IPS DF 6.9 (cell line): ENCODE results near the gene MEX3C.

Source experiments
- DNase-seq: peaks from one replicate; pipeline ENCODE4 v3.0.0-alpha.2; 2013; ENCODE audit warnings: low read depth, low spot score
- H3K27ac ChIP-seq: one replicate; pipeline ENCODE4 v1.5.1; 2013; ENCODE audit warnings: low read length, control low read depth
- H3K27me3 ChIP-seq: 2 replicates; pipeline ENCODE4 v1.6.1; 2013; ENCODE audit warnings: mild to moderate bottlenecking, low read length; ENCODE audit not compliant: control insufficient read depth, insufficient read depth
- H3K36me3 ChIP-seq: 2 replicates; pipeline ENCODE4 v1.6.1; 2013; ENCODE audit warnings: low read length; ENCODE audit not compliant: control insufficient read depth, insufficient read depth
- H3K4me1 ChIP-seq: 2 replicates; pipeline ENCODE4 v1.6.1; 2013; ENCODE audit warnings: low read length; ENCODE audit not compliant: control insufficient read depth, insufficient read depth
- H3K4me3 ChIP-seq: 2 replicates; pipeline ENCODE4 v1.5.1; 2013; ENCODE audit warnings: mild to moderate bottlenecking, low read length
- H3K9me3 ChIP-seq: 2 replicates; pipeline ENCODE4 v1.6.1; 2013; ENCODE audit warnings: low read length, inconsistent platforms; ENCODE audit not compliant: control insufficient read depth, insufficient read depth
- WGBS: extraction: QIAGEN DNeasy Blood & Tissue Kit; methylation state at CpG from one replicate; pipeline ENCODE4 v1.1.7; 2013; ENCODE audit warnings: mixed read lengths, missing lambda C conversion rate; ENCODE audit not compliant: insufficient read length, insufficient coverage; 5-methylcytosine and 5-hydroxymethylcytosine counted together

The MEX3C gene

DNA sequence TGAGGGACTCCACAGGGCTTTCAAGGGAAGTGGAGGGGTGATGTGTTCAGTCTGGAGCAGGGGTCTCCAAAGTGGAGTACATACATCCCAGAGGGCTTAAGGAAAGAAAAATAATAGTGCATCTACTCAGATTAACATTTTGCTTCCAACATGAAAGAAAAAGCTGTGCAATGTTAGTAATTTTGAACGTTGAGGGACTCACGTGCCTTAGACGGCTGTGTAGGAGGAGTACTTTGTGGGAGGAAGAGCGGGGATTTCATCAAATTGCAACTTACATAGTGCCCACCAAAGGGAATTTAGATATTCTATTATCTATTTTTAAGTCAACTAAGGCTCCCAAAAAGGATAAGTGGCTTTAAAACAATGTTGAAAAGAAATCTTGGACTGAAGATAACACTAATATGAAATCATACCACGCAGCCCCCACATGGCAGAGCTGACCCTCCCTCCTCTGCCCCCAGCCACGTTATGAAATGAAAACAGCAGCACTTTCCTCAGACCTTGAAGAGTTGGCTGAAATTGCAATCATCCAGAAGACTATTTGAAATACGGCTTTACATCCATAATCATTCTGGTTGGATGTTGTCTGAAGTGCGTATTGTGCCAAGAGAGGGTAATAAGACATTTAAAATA, 42.9 kb downstream of the MEX3C start:
- H3K27ac ChIP-seq = no peak overlapping the region
- H3K4me3 ChIP-seq = no peak overlapping the region
- H3K4me1 ChIP-seq = peaks cover 1% of the 10 kb centered on the region; the same call in 1 of the 2 replicates
- no peaks in the 10 kb centered on the region for H3K36me3 ChIP-seq
- H3K27me3 ChIP-seq = no peaks in the 10 kb centered on the region
- DNase-seq = no peak
- H3K9me3 ChIP-seq = no peaks in the 10 kb centered on the region
- WGBS = no CpG with 5 or more reads among the region's 8 CpGs

DNA sequence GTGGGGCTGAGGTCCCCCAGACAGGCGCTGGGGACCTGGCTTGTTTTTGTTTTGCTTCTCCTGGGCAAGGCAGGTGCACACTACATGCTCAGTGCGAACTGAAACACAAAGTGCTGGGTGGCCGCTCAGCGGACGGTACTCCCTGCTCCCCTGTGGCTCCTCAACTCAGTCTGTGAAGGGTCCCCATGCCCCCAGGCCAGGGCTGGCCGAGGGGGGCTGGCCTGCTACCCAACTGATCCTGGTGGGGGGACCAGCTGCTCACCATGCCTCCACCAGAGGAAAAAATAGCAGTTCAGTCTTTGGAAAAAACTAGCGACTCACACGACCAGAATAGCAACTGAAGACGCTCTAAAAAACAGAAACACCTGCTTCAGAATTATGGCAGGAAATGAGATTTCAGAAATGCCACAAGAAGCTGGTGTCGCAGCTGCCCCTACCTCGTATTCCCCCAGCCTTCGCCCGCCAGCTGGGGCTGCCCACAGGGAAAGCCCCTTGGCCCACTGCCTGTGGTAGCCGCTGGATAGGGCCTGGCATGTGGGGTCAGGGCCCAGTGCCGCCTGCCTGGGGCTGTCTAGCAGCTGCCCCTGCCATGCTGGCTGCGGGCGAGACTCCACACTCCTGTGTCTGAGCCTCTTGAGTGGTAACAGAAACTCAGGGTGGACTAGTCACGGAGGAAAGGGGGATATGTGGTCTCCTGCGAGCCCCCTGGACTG, 43.7 kb downstream of the MEX3C start:
- no peaks in the 10 kb centered on the region for H3K36me3 ChIP-seq
- H3K4me3 ChIP-seq = no peak overlapping the region
- no CpG with 5 or more reads among the region's 19 CpGs for WGBS
- no peaks in the 10 kb centered on the region for H3K27me3 ChIP-seq
- DNase-seq = no peak
- no peak overlapping the region for H3K27ac ChIP-seq
- H3K9me3 ChIP-seq = no peaks in the 10 kb centered on the region
- peaks cover 1% of the 10 kb centered on the region; the same call in 1 of the 2 replicates for H3K4me1 ChIP-seq

DNA sequence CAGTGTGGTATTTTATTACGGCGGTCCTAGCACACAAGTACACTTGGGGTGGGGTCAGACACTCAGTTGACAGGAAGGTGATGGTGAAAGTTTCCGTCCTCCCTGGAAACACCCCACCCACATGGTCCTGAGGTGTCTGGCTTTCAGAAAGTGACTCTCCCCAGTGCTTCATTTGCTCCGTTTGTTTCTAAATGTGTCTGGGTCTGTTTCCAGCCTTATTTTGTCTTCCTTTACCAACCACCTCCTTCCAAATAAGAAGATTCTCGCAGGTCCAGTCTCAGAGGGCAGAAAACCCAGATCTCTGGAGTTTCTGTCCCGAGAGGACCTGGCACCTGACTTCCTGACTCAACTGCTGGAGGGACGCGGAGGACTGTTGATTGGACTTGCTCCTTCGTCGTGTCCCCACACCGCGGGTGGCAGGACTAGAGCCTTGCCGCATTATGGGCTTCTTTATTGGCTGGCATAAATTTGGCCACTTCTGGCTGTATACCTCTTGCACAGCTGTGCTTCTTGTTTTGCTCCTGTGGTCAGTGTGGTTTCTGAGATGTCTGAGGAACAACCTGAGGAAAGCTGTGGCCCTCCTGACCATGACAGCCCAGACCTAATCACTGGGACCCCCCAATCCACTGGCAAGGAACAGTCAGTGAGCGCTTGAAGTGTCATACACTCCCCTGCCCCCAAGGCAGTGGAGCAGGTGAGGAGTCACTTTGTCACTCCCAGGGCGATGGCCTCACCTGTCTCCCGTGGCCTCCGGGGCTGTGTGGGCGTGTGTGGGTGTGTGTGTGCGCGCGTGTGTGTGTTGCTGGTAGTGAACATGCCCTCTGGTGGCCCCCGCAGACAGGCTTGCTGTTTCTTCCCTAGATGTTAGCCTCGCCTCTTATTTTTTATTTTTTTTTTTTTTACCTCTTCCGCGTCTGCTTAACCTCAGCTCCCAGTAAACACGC, 45.6 kb downstream of the MEX3C start:
- Histone ChIP-seq H3K4me3 (no peak overlapping the region), H3K9me3 (no peaks in the 10 kb centered on the region), H3K4me1 (peaks cover 1% of the 10 kb centered on the region; the same call in 1 of the 2 replicates), H3K27me3 (no peaks in the 10 kb centered on the region), H3K36me3 (no peaks in the 10 kb centered on the region), H3K27ac (no peak overlapping the region)
- no CpG with 5 or more reads among the region's 26 CpGs for WGBS
- DNase-seq = no peak

DNA sequence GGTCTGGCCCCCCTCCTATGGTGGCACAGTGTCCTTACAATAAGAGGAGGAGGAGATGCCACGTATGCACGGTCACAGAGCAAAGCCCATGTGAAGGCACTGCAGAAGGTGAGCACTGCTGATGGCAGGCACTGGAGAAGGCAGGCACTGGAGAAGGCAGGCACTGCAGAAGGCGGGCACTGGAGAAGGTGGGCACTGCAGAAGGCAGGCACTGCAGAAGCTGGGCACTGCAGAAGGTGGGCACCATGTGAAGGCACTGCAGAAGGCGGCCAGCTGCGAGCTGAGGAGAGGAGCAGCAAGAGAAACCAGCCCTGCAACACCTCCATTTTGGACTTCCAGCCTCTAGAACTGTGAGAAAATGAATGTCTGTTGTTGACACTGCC, 46.3 kb downstream of the MEX3C start:
- Histone ChIP-seq H3K4me3 (no peak overlapping the region), H3K27me3 (no peaks in the 10 kb centered on the region), H3K4me1 (peaks cover 1% of the 10 kb centered on the region; the same call in 1 of the 2 replicates), H3K36me3 (no peaks in the 10 kb centered on the region), H3K9me3 (no peaks in the 10 kb centered on the region), H3K27ac (no peak overlapping the region)
- WGBS = no CpG with 5 or more reads among the region's 5 CpGs
- DNase-seq = no peak

DNA sequence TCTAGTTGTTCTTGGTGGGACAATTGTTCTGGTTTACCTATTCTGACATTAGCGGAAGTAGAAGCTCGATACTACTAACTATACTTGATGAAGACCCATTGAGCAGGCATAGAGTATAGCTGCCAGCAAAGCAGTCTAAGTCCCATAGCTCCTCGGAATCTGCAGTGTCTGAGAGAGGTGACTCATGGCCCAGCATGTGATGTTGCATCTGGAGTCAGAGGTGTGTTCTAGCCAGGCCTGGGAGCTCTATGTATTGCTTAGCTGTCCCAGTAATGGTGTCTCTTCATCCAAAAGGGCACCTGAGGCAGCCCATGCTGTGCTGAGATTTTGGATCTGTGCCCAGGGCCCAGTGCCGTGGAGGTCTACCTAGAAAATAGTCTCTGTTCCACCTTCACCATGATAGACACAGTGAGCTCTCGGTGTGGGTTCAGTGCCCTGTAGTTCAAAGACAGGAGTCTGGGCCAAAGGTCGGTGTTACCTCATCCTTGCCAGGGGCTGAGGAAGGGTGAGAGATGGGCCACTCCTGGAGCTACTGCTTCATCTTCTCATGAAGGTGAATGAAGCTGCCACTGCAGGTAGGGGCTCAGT, 47.3 kb downstream of the MEX3C start:
- no peaks in the 10 kb centered on the region for H3K36me3 ChIP-seq
- no CpG with 5 or more reads among the region's 6 CpGs for WGBS
- no peak overlapping the region for H3K4me3 ChIP-seq
- H3K27ac ChIP-seq = no peak overlapping the region
- no peaks in the 10 kb centered on the region for H3K27me3 ChIP-seq
- no peak for DNase-seq
- H3K4me1 ChIP-seq = peaks cover 1% of the 10 kb centered on the region; the same call in 1 of the 2 replicates
- no peaks in the 10 kb centered on the region for H3K9me3 ChIP-seq

DNA sequence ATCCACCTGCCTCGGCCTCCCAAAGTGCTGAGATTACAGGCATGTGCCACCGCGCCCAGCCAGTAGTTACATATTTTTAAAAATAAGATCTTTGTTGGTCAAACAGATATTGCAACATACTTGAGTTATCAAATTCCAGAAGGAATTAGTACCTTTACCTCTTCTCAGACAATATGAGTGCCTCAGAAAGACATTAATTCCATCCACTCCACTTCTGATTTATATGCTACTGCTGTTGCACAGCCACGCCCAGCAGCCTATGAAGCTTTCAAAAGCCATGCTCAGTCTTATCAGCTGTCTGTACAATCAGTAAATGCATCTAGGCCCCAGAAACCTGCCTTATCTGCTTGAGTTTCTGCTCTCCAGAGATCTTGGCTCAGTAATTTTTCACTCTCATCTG, 47.8 kb downstream of the MEX3C start:
- WGBS = no CpG with 5 or more reads among the region's 4 CpGs
- H3K27ac ChIP-seq = no peak overlapping the region

DNA sequence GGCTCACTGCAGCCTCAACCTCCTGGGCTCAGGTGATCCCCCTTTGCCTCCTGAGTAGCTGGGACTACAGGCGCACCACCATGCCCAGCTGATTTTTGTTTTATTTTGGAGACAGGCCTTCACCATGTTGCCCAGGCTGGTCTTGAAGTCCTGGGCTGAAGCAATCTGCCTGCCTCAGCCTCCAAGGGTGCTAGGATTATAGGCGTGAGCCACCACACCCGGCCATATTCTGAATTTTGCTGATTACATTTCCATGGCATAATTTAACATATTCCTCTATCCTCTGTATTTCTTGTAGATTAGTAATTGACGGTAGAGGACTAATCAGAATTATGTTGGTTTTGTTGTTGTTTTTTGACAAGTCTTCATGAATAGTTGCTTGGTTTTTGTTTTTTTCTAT, 50.6 kb downstream of the MEX3C start:
- Histone ChIP-seq H3K4me3 (no peak overlapping the region), H3K27ac (no peak overlapping the region), H3K27me3 (no peaks in the 10 kb centered on the region), H3K9me3 (no peaks in the 10 kb centered on the region), H3K4me1 (no peaks in the 10 kb centered on the region), H3K36me3 (no peaks in the 10 kb centered on the region)
- WGBS = no CpG with 5 or more reads among the region's 4 CpGs
- no peak for DNase-seq

More for the DNA sequence above, 47.8 kb downstream of the MEX3C start:
- H3K36me3 ChIP-seq = no peaks in the 10 kb centered on the region
- H3K27me3 ChIP-seq = no peaks in the 10 kb centered on the region
- H3K4me1 ChIP-seq = peaks cover 1% of the 10 kb centered on the region; the same call in 1 of the 2 replicates
- no peaks in the 10 kb centered on the region for H3K9me3 ChIP-seq
- no peak overlapping the region for H3K4me3 ChIP-seq
- DNase-seq = no peak

DNA sequence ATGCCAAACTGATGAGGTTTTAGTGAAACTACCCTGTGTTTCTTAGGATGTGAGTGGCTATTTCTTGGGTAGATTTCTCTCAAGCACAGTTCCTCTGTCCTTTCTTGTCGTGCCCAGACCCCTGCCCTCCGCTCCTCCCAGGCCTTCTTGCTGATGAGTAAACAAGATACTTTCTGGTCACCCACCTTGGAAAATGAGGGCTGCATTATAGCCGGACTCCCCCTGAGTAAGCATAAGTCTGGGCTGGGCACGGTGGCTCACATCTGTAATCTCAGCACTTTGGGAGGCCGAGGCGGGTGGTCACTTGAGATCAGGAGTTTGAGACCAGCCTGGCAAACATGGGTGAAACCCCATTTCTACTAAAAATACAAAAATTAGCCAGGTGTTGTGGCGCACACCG, 58.5 kb downstream of the MEX3C start:
- H3K4me1 ChIP-seq = 0 out of 2 replicates have a peak, but pooled peaks cover 3% of the 10 kb centered on the region
- no CpG with 5 or more reads among the region's 8 CpGs for WGBS
- H3K9me3 ChIP-seq = no peaks in the 10 kb centered on the region
- no peak overlapping the region for H3K27ac ChIP-seq
- no peaks in the 10 kb centered on the region for H3K36me3 ChIP-seq
- H3K4me3 ChIP-seq = no peak overlapping the region
- no peak for DNase-seq
- no peaks in the 10 kb centered on the region for H3K27me3 ChIP-seq

DNA sequence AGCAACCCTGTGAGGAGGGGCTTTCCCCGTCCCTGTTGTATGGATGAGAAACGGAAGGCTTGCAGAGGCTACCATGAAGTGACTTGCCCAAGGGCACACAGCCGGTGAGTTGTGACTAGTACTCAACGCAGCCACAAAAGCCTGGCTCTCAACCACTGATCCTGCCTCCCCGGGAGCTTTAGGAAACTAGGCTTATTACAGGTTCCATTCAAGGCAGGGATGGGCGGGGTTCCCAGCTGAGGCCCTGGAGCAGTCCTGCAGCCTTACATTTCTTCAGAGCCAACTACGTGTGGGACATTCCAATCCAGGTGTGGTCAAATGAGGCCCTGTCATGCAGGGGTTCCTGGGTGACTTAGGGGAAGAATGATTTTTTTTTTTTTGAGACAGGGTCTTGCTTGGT, 59.6 kb downstream of the MEX3C start:
- no peak overlapping the region for H3K27ac ChIP-seq
- WGBS = no CpG with 5 or more reads among the region's 7 CpGs

More for the DNA sequence above, 59.6 kb downstream of the MEX3C start:
- DNase-seq = no peak
- 0 out of 2 replicates have a peak, but pooled peaks cover 3% of the 10 kb centered on the region for H3K4me1 ChIP-seq
- no peaks in the 10 kb centered on the region for H3K27me3 ChIP-seq
- H3K36me3 ChIP-seq = no peaks in the 10 kb centered on the region
- no peak overlapping the region for H3K4me3 ChIP-seq
- no peaks in the 10 kb centered on the region for H3K9me3 ChIP-seq
